ENCODE data around the gene ATP11C.

DNA sequence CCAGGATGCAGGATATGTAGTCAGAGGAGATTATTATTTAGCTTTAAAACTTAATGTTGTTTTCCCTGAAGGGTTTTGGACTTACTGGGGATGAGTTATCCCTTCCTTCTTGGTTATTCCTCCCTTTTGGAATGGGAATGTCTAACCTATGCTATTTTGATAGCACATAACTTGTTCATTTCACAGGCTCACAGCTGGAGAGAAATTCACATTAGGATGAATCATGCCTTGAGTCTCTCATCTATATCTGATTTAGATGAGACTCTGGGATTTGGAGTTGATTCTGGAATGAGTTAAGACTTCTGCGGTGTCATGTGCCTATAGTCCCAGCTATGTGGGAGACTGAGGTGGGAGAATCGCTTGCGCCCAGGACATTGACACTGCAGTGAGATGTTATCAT lies 81.1 kb downstream of the ATP11C start:
- TF ChIP-seq POLR2AphosphoS5 (IDR thresholded peaks at IDR 0.05; ENCODE audit: low read depth, low read length) (no peak), POLR2A (IDR thresholded peaks at IDR 0.05; ENCODE audit: low read depth, low read length) (no peak), SPI1 (IDR thresholded peaks at IDR 0.05; ENCODE audit: low read depth, low read length) (no peak), TAF1 (IDR thresholded peaks at IDR 0.05; ENCODE audit: low read depth, low read length) (no peak)
